GM12891 (cell line): ENCODE data around the gene DPP10.

Source experiments
- POLR2A ChIP-seq: IDR thresholded peaks from 2 replicates; pipeline ENCODE4 v1.6.1; 2011; ENCODE audit warnings: low read depth, low read length, control low read depth
- POLR2AphosphoS5 ChIP-seq: IDR thresholded peaks from 2 replicates; pipeline ENCODE4 v1.6.1; 2011; ENCODE audit warnings: low read depth, low read length, control low read depth
- POU2F2 ChIP-seq: IDR thresholded peaks from 2 replicates; pipeline ENCODE4 v1.6.1; 2011; ENCODE audit warnings: low read depth, mild to moderate bottlenecking, control low read depth, low read length, moderate library complexity
- TAF1 ChIP-seq: IDR thresholded peaks from 2 replicates; pipeline ENCODE4 v1.6.1; 2011; ENCODE audit warnings: low read depth, low read length, control low read depth

DNA sequence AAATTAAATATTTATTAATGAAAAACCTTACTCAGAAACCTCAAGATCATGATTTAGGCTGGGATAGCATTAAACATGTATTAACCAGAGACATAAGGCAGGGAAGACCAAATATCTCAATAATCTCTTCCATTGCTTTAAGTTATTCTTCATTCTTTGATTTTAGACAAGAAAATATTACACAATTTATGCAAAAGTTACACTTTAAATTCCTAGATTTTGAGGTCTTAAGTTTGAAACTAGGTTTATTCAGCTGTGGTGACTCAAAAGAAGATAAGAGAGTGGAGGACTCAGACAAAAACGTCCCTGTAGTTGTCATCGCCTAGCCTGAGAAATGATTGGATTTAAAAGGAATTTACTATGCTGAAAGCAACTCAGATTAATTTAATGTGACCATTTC is 1110.3 kb downstream of the DPP10 start:
- TF ChIP-seq POLR2A (no peak), POLR2AphosphoS5 (no peak), TAF1 (no peak), POU2F2 (no peak)
